ENCODE results near the gene TNNI2. TPM values are rescaled to one million over a fixed set of nuclear protein-coding genes. Genes with fewer than 3 reads are reported as not detected.

Gene TNNI2
- total RNA-seq, 1 experiment from 2014 or later, result 0.55 TPM

DNA sequence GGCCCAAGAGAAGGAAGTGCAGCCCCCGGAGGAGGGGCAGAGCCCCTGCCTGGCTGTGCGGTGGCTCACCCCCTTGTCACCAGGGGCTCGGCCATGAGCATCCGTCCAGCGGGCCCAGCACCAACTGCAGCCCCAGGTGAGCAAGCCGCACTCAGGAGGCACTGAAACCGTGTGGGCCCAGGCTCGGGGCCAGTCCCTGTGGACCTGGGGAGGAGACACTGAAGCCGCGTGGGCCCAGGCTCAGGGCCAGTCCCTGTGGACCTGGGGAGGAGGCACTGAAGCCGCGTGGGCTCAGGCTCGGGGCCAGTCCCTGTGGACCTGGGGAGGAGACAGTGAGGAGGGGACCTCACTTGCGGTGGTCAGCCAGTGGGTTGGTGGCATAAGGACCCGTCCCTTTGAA, 28.0 kb downstream of the TNNI2 start:
- Histone ChIP-seq H3F3A (ENCODE audit: low read length, unreplicated experiment) (no peaks in the 10 kb centered on the region), H3K4me1 (ENCODE audit: insufficient read depth, low read length) (peaks cover 7% of the 10 kb centered on the region), H3K9me3 (ENCODE audit: low read length) (no peaks in the 10 kb centered on the region), H3K36me3 (ENCODE audit: low read depth, low read length) (no peaks in the 10 kb centered on the region), H3K27ac (ENCODE audit: low read length) (no peak overlapping the region), H3K27me3 (ENCODE audit: low read length) (peaks cover 32% of the 10 kb centered on the region), H3K79me2 (ENCODE audit: low read length) (no peaks in the 10 kb centered on the region), H2AFZ (ENCODE audit: low read length) (no peak overlapping the region), H4K20me1 (ENCODE audit: low read length) (no peaks in the 10 kb centered on the region), H3K4me3 (ENCODE audit: low read length) (no peak overlapping the region), H3K4me2 (ENCODE audit: low read length) (no peak overlapping the region), H3K9ac (ENCODE audit: low read length) (no peak overlapping the region), H3K9me2 (replicated peaks; ENCODE audit: low read length) (no peaks in the 10 kb centered on the region)
- intact Hi-C loops (cut with micrococcal nuclease), result no loop called here
- no peak for TF ChIP-seq EZH2 (IDR thresholded peaks at IDR 0.05; ENCODE audit: low read length, unreplicated experiment)
- no TSS peak for BruUV-seq (replicated peaks)
- ATAC-seq (no peak), DNase-seq (no peak)
- ChIA-PET POLR2A (ENCODE audit: unreplicated experiment) (no interaction called here), CTCF (no interaction called here)

DNA sequence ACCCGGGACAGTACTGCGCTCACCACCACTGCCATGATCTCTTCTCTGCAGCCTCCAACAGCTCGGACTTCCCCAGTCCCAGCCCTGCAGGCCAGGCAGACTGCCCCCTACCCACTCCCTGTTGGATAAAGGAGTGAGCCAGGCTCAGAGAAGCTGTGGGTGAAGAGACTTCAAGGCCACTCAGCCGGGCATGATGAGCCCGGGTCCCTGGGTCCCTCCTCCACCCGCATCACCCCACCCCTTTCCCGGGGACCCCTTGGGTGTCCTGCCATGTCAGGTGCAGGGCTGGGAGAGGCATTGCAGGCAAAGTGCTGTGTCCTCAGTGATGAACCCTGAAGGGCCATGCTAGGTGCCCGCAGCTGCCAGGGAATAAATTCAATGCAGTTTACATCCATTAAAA, 28.6 kb downstream of the TNNI2 start:
- Histone ChIP-seq H3K9me3 (ENCODE audit: low read length) (no peaks in the 10 kb centered on the region), H3F3A (ENCODE audit: low read length, unreplicated experiment) (no peaks in the 10 kb centered on the region), H3K27ac (ENCODE audit: low read length) (no peak overlapping the region), H3K9ac (ENCODE audit: low read length) (no peak overlapping the region), H3K79me2 (ENCODE audit: low read length) (no peaks in the 10 kb centered on the region), H3K4me3 (ENCODE audit: low read length) (no peak overlapping the region), H3K36me3 (ENCODE audit: low read depth, low read length) (no peaks in the 10 kb centered on the region), H3K9me2 (replicated peaks; ENCODE audit: low read length) (no peaks in the 10 kb centered on the region), H3K4me2 (ENCODE audit: low read length) (no peak overlapping the region), H3K4me1 (ENCODE audit: insufficient read depth, low read length) (peaks cover 7% of the 10 kb centered on the region), H2AFZ (ENCODE audit: low read length) (no peak overlapping the region), H4K20me1 (ENCODE audit: low read length) (no peaks in the 10 kb centered on the region), H3K27me3 (ENCODE audit: low read length) (peaks cover 32% of the 10 kb centered on the region)
- no TSS peak for BruUV-seq (replicated peaks)
- ChIA-PET POLR2A (ENCODE audit: unreplicated experiment) (no interaction called here), CTCF (no interaction called here)
- TF ChIP-seq, protein P1, sequence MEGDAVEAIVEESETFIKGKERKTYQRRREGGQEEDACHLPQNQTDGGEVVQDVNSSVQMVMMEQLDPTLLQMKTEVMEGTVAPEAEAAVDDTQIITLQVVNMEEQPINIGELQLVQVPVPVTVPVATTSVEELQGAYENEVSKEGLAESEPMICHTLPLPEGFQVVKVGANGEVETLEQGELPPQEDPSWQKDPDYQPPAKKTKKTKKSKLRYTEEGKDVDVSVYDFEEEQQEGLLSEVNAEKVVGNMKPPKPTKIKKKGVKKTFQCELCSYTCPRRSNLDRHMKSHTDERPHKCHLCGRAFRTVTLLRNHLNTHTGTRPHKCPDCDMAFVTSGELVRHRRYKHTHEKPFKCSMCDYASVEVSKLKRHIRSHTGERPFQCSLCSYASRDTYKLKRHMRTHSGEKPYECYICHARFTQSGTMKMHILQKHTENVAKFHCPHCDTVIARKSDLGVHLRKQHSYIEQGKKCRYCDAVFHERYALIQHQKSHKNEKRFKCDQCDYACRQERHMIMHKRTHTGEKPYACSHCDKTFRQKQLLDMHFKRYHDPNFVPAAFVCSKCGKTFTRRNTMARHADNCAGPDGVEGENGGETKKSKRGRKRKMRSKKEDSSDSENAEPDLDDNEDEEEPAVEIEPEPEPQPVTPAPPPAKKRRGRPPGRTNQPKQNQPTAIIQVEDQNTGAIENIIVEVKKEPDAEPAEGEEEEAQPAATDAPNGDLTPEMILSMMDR (conservative IDR thresholded peaks at IDR 0.05; ENCODE audit: low read depth, low read length), result no peak
- TF ChIP-seq EZH2 (IDR thresholded peaks at IDR 0.05; ENCODE audit: low read length, unreplicated experiment) (no peak), EZH2phosphoT487 (IDR thresholded peaks at IDR 0.05; ENCODE audit: borderline replicate concordance, low read length) (no peak)
- DNase-seq (no peak), ATAC-seq (no peak)
- intact Hi-C loops (cut with micrococcal nuclease), result no loop called here

DNA sequence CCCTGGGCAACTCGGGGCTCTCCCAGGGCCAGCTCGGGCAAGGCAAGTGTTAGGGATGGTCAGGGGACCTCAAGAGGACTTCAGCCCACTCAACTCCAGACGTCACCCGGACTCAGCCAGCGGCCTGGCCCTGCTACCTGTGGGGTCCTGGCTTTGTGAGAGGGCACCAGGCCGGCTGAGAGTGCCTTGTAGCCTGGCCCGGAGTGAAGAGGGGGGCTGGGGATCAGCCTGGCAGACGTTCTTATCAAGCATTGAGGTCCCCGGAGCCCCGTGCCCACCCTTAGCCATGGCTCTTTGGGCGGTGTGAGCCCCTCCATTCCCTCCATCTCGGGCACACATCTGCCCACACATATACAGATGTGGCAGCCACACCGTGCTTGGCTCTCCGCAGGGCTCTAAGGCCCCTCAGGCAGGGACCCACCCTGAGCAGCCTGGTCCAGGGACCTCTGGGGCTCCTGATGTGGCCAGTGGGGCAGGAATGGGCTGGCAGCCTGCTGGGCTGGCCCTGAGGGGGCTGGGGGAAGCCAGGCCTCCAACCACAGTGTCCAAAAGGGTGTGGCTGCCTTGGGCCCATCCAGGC, 29.4 kb downstream of the TNNI2 start:
- DNase-seq (no peak), ATAC-seq (no peak)
- no peak for TF ChIP-seq EZH2phosphoT487 (IDR thresholded peaks at IDR 0.05; ENCODE audit: borderline replicate concordance, low read length)
- peaks cover 32% of the 10 kb centered on the region for H3K27me3 ChIP-seq (ENCODE audit: low read length)
- peaks cover 6% of the 10 kb centered on the region for H3K4me1 ChIP-seq (ENCODE audit: insufficient read depth, low read length)
- no peaks in the 10 kb centered on the region for H3F3A ChIP-seq (ENCODE audit: low read length, unreplicated experiment)
- no peaks in the 10 kb centered on the region for H3K79me2 ChIP-seq (ENCODE audit: low read length)
- no peak overlapping the region for H2AFZ ChIP-seq (ENCODE audit: low read length)
- no peak overlapping the region for H3K9ac ChIP-seq (ENCODE audit: low read length)
- H4K20me1 ChIP-seq (ENCODE audit: low read length), result no peaks in the 10 kb centered on the region
- H3K9me3 ChIP-seq (ENCODE audit: low read length), result no peaks in the 10 kb centered on the region
- POLR2A ChIA-PET (ENCODE audit: unreplicated experiment), result no interaction called here
- no TSS peak for BruUV-seq (replicated peaks)
- no peaks in the 10 kb centered on the region for H3K36me3 ChIP-seq (ENCODE audit: low read depth, low read length)
- no peak overlapping the region for H3K27ac ChIP-seq (ENCODE audit: low read length)
- CTCF ChIA-PET, result no interaction called here
- H3K4me2 ChIP-seq (ENCODE audit: low read length), result no peak overlapping the region
- no peak overlapping the region for H3K4me3 ChIP-seq (ENCODE audit: low read length)
- intact Hi-C loops (cut with micrococcal nuclease), result no loop called here
- no peaks in the 10 kb centered on the region for H3K9me2 ChIP-seq (replicated peaks; ENCODE audit: low read length)

Measured in PC-3 (cell line).